Measurements from ENCODE around the gene EEF2. TPM values are rescaled to one million over a fixed set of nuclear protein-coding genes. Genes with fewer than 3 reads are reported as not detected.
A peak's percentile ranks its signal among the peaks of the same experiment; 100 is the strongest.

EEF2 gene
- total and polyA plus RNA-seq, 4 donors: 969 to 1,851 (median 1,406) TPM

- Histone ChIP-seq H3K27ac (ENCODE audit: low read depth in 1 of 2, low read length in 2 of 2) (no peak overlapping the region), H3K36me3 (ENCODE audit: control insufficient read depth in 1 of 2, insufficient read depth in 2 of 2, low read length in 1 of 2) (peaks cover 0 to 10% of the 10 kb centered on the region in 2 donors), H3K4me1 (ENCODE audit: control insufficient read depth in 1 of 2, insufficient read depth in 2 of 2, low read length in 2 of 2) (no peaks in the 10 kb centered on the region), H3K9me3 (ENCODE audit: control insufficient read depth, low read length) (no peaks in the 10 kb centered on the region), H3K4me3 (ENCODE audit: low read length in 2 of 2) (no peak overlapping the region), H3K27me3 (ENCODE audit: control insufficient read depth in 1 of 2, insufficient read depth in 2 of 2, low read length in 1 of 2) (no peaks in the 10 kb centered on the region)
- WGBS, 2 donors: 92 to 94% methylated on average over 15 to 18 of the region's 18 CpGs
- intact Hi-C loops (cut with DNase I): no loop called here
- ATAC-seq (ENCODE audit: low FRiP score): no peak
- DNase-seq: peak in 1 of 2 donors; percentile 71
Observed at GRCh38 chr19:4029247-4029614, 44.0 kb upstream of the EEF2 start.

GRCh38 chr19:4028334-4029246 is 43.3 kb upstream of the EEF2 start:
- no peak overlapping the region for H3K27ac ChIP-seq (ENCODE audit: low read depth in 1 of 2, low read length in 2 of 2)
- peak in 1 of 2 donors; percentile 74 for DNase-seq
- peaks cover 0 to 7% of the 10 kb centered on the region in 2 donors for H3K36me3 ChIP-seq (ENCODE audit: control insufficient read depth in 1 of 2, insufficient read depth in 2 of 2, low read length in 1 of 2)

GRCh38 chr19:4027146-4027545 is 41.9 kb upstream of the EEF2 start:
- intact Hi-C loops (cut with DNase I): no loop called here
- Histone ChIP-seq H3K9me3 (ENCODE audit: control insufficient read depth, low read length) (no peaks in the 10 kb centered on the region), H3K36me3 (ENCODE audit: control insufficient read depth in 1 of 2, insufficient read depth in 2 of 2, low read length in 1 of 2) (peaks cover 0 to 3% of the 10 kb centered on the region in 2 donors), H3K27me3 (ENCODE audit: control insufficient read depth in 1 of 2, insufficient read depth in 2 of 2, low read length in 1 of 2) (no peaks in the 10 kb centered on the region), H3K4me1 (ENCODE audit: control insufficient read depth in 1 of 2, insufficient read depth in 2 of 2, low read length in 2 of 2) (no peaks in the 10 kb centered on the region), H3K27ac (ENCODE audit: low read depth in 1 of 2, low read length in 2 of 2) (no peak overlapping the region), H3K4me3 (ENCODE audit: low read length in 2 of 2) (no peak overlapping the region)
- no peak for ATAC-seq (ENCODE audit: low FRiP score)
- 93 to 95% methylated on average over 16 of the region's 16 CpGs for WGBS, 2 donors
- no peak for DNase-seq

More at GRCh38 chr19:4028334-4029246, 43.3 kb upstream of the EEF2 start:
- intact Hi-C loops (cut with DNase I): no loop called here
- Histone ChIP-seq H3K4me1 (ENCODE audit: control insufficient read depth in 1 of 2, insufficient read depth in 2 of 2, low read length in 2 of 2) (no peaks in the 10 kb centered on the region), H3K27me3 (ENCODE audit: control insufficient read depth in 1 of 2, insufficient read depth in 2 of 2, low read length in 1 of 2) (no peaks in the 10 kb centered on the region), H3K4me3 (ENCODE audit: low read length in 2 of 2) (no peak overlapping the region), H3K9me3 (ENCODE audit: control insufficient read depth, low read length) (no peaks in the 10 kb centered on the region)
- 92 to 93% methylated on average over 47 to 48 of the region's 48 CpGs for WGBS, 2 donors
- no peak for ATAC-seq (ENCODE audit: low FRiP score)

DNA sequence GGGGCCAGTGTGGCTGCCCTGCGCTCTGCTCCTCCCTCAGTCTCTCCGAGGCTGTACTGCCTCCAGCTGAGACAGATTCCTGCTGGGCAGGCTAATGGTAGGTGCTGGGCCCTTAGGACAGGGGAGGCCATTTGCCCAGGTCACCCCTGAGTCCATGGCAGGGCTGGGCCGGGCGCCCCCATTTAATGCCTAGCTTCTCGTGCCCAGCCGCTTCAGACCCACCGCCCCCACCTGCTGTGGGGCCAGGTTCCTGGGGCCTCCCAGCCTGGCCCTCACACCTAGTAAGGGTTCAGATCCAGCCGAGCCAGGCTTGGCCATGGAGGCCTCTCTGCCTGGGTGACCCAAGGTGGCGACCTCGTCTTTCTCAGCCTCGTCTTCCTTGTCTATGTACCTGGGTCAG is 40.1 kb upstream of the EEF2 start:
- intact Hi-C loops (cut with DNase I): no loop called here
- no peak overlapping the region for H3K27ac ChIP-seq (ENCODE audit: low read depth in 1 of 2, low read length in 2 of 2)
- H3K4me1 ChIP-seq (ENCODE audit: control insufficient read depth in 1 of 2, insufficient read depth in 2 of 2, low read length in 2 of 2): no peaks in the 10 kb centered on the region
- 71 to 72% methylated on average over 11 of the region's 11 CpGs for WGBS, 2 donors
- no peak overlapping the region for H3K4me3 ChIP-seq (ENCODE audit: low read length in 2 of 2)
- H3K9me3 ChIP-seq (ENCODE audit: control insufficient read depth, low read length): no peaks in the 10 kb centered on the region
- DNase-seq (no peak), ATAC-seq (ENCODE audit: low FRiP score) (no peak)
- peaks cover 0 to 3% of the 10 kb centered on the region in 2 donors for H3K36me3 ChIP-seq (ENCODE audit: control insufficient read depth in 1 of 2, insufficient read depth in 2 of 2, low read length in 1 of 2)
- no peaks in the 10 kb centered on the region for H3K27me3 ChIP-seq (ENCODE audit: control insufficient read depth in 1 of 2, insufficient read depth in 2 of 2, low read length in 1 of 2)

DNA sequence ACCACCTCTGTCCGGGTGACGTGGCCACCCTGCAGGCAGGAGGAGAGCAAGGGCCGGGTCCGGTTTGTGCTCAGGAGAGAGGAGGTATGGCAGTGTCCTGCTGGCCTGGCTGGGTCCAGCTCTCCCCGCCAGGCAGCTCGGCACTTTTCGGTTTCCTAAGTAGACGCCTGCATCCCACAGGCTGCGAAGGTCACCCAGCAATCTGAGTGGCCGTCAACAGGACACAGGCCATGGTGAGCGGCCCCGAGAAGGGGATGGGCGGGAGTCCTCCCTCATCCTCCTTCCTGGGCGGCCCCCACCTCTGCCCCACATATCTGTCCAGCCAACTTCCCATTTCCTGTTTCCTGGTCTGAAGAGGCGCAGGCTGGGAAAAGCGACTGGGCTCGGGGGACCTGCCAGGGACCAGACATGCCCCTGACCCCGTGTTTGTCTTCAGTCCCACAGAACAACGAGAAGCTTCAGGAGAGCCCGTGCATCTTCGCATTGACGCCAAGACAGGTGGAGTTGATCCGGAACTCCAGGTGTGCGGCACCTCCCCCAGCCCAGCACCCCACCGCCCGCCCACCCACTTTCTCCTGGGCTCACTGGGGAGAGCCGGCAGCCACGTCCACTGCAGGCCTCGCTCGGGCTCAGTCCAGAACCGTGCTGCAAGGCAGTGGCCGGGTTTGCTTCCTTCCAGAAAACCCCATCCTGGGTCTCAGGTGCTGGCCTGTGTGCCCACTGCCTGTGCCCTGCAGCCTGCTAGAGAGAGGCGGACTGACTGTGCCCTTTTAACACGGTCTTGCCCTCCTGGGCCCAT is 38.5 kb upstream of the EEF2 start:
- Histone ChIP-seq H3K9me3 (ENCODE audit: control insufficient read depth, low read length) (no peaks in the 10 kb centered on the region), H3K36me3 (ENCODE audit: control insufficient read depth in 1 of 2, insufficient read depth in 2 of 2, low read length in 1 of 2) (peaks cover 0 to 3% of the 10 kb centered on the region in 2 donors), H3K27ac (ENCODE audit: low read depth in 1 of 2, low read length in 2 of 2) (no peak overlapping the region), H3K4me1 (ENCODE audit: control insufficient read depth in 1 of 2, insufficient read depth in 2 of 2, low read length in 2 of 2) (no peaks in the 10 kb centered on the region), H3K4me3 (ENCODE audit: low read length in 2 of 2) (no peak overlapping the region), H3K27me3 (ENCODE audit: control insufficient read depth in 1 of 2, insufficient read depth in 2 of 2, low read length in 1 of 2) (no peaks in the 10 kb centered on the region)
- intact Hi-C loops (cut with DNase I): no loop called here
- ATAC-seq (ENCODE audit: low FRiP score) (no peak), DNase-seq (peak in 1 of 2 donors; percentile 71)
- 86 to 88% methylated on average over 34 of the region's 34 CpGs for WGBS, 2 donors

- Histone ChIP-seq H3K4me3 (ENCODE audit: low read length in 2 of 2) (no peak overlapping the region), H3K9me3 (ENCODE audit: control insufficient read depth, low read length) (no peaks in the 10 kb centered on the region), H3K36me3 (ENCODE audit: control insufficient read depth in 1 of 2, insufficient read depth in 2 of 2, low read length in 1 of 2) (peaks cover 0 to 3% of the 10 kb centered on the region in 2 donors), H3K4me1 (ENCODE audit: control insufficient read depth in 1 of 2, insufficient read depth in 2 of 2, low read length in 2 of 2) (no peaks in the 10 kb centered on the region), H3K27ac (ENCODE audit: low read depth in 1 of 2, low read length in 2 of 2) (no peak overlapping the region), H3K27me3 (ENCODE audit: control insufficient read depth in 1 of 2, insufficient read depth in 2 of 2, low read length in 1 of 2) (no peaks in the 10 kb centered on the region)
- ATAC-seq (ENCODE audit: low FRiP score): no peak
- intact Hi-C loops (cut with DNase I): no loop called here
- DNase-seq: no peak
- 63 to 67% methylated on average over 14 to 17 of the region's 17 CpGs for WGBS, 2 donors
Observed at GRCh38 chr19:4019578-4019977, 34.3 kb upstream of the EEF2 start.

- DNase-seq: no peak
- no peaks in the 10 kb centered on the region for H3K4me1 ChIP-seq (ENCODE audit: control insufficient read depth in 1 of 2, insufficient read depth in 2 of 2, low read length in 2 of 2)
- H3K9me3 ChIP-seq (ENCODE audit: control insufficient read depth, low read length): no peaks in the 10 kb centered on the region
- no peak overlapping the region for H3K27ac ChIP-seq (ENCODE audit: low read depth in 1 of 2, low read length in 2 of 2)
- ATAC-seq (ENCODE audit: low FRiP score): no peak
- no peaks in the 10 kb centered on the region for H3K36me3 ChIP-seq (ENCODE audit: control insufficient read depth in 1 of 2, insufficient read depth in 2 of 2, low read length in 1 of 2)
- H3K4me3 ChIP-seq (ENCODE audit: low read length in 2 of 2): no peak overlapping the region
- H3K27me3 ChIP-seq (ENCODE audit: control insufficient read depth in 1 of 2, insufficient read depth in 2 of 2, low read length in 1 of 2): no peaks in the 10 kb centered on the region
- intact Hi-C loops (cut with DNase I): no loop called here
- WGBS, 2 donors: 90% methylated on average over 15 to 19 of the region's 19 CpGs
Observed at GRCh38 chr19:4018775-4019504, 33.7 kb upstream of the EEF2 start.

- Histone ChIP-seq H3K4me1 (ENCODE audit: control insufficient read depth in 1 of 2, insufficient read depth in 2 of 2, low read length in 2 of 2) (no peaks in the 10 kb centered on the region), H3K4me3 (ENCODE audit: low read length in 2 of 2) (no peak overlapping the region), H3K27me3 (ENCODE audit: control insufficient read depth in 1 of 2, insufficient read depth in 2 of 2, low read length in 1 of 2) (no peaks in the 10 kb centered on the region), H3K9me3 (ENCODE audit: control insufficient read depth, low read length) (no peaks in the 10 kb centered on the region), H3K27ac (ENCODE audit: low read depth in 1 of 2, low read length in 2 of 2) (no peak overlapping the region), H3K36me3 (ENCODE audit: control insufficient read depth in 1 of 2, insufficient read depth in 2 of 2, low read length in 1 of 2) (peaks cover 0 to 4% of the 10 kb centered on the region in 2 donors)
- intact Hi-C loops (cut with DNase I): no loop called here
- DNase-seq (no peak), ATAC-seq (ENCODE audit: low FRiP score) (no peak)
- 91% methylated on average over 22 of the region's 22 CpGs for whole genome bisulfite sequencing, 2 donors
Observed at GRCh38 chr19:4018140-4018613, 32.9 kb upstream of the EEF2 start.
